DND-41 (cell line): ENCODE measurements around the gene LRRC40.
"Not testable (repeated sequence)": the region's sequence is repeated elsewhere in the genome, so short reads cannot be mapped to it uniquely, and the experiment has no call there.

Experiments
- EZH2 ChIP-seq: IDR thresholded peaks from 3 replicates; pipeline ENCODE4 v1.6.1; 2012; ENCODE audit warnings: borderline replicate concordance, low read depth, mild to moderate bottlenecking, moderate library complexity, low read length, inconsistent platforms; ENCODE audit not compliant: severe bottlenecking
- TF ChIP-seq, protein P1 (sequence below): IDR thresholded peaks from 2 replicates; pipeline ENCODE4 v1.5.1; 2012; ENCODE audit warnings: borderline replicate concordance, low read length, moderate library complexity, mild to moderate bottlenecking; ENCODE audit not compliant: poor library complexity, severe bottlenecking; ENCODE audit errors: extremely low read depth

DNA sequence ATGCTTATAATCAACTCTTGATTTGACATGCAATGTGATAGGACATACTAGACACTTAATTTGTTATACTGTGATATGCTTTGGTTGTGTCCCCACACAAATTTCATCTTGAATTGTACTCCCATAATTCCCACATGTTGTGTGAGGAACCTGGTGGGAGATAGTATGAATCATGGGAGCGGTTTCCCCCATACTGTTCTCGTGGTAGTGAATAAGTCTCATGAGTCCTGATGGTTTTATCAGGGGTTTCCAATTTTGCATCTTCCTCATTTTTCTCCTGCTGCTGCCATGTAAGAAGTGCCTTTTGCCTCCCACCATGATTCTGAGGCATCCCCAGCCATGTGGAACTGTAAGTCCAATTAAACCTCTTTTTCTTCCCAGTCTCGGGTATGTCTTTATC is 20.2 kb downstream of the LRRC40 start:
- TF ChIP-seq, protein P1, sequence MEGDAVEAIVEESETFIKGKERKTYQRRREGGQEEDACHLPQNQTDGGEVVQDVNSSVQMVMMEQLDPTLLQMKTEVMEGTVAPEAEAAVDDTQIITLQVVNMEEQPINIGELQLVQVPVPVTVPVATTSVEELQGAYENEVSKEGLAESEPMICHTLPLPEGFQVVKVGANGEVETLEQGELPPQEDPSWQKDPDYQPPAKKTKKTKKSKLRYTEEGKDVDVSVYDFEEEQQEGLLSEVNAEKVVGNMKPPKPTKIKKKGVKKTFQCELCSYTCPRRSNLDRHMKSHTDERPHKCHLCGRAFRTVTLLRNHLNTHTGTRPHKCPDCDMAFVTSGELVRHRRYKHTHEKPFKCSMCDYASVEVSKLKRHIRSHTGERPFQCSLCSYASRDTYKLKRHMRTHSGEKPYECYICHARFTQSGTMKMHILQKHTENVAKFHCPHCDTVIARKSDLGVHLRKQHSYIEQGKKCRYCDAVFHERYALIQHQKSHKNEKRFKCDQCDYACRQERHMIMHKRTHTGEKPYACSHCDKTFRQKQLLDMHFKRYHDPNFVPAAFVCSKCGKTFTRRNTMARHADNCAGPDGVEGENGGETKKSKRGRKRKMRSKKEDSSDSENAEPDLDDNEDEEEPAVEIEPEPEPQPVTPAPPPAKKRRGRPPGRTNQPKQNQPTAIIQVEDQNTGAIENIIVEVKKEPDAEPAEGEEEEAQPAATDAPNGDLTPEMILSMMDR: not testable (repeated sequence)
- not testable (repeated sequence) for TF ChIP-seq EZH2
